Measurements from ENCODE around the gene KCNG4. TPM values are rescaled to one million over a fixed set of nuclear protein-coding genes. Genes with fewer than 3 reads are reported as not detected.

Gene KCNG4
- polyA plus RNA-seq, 1 donor from 2014 or later, result not detected

DNA sequence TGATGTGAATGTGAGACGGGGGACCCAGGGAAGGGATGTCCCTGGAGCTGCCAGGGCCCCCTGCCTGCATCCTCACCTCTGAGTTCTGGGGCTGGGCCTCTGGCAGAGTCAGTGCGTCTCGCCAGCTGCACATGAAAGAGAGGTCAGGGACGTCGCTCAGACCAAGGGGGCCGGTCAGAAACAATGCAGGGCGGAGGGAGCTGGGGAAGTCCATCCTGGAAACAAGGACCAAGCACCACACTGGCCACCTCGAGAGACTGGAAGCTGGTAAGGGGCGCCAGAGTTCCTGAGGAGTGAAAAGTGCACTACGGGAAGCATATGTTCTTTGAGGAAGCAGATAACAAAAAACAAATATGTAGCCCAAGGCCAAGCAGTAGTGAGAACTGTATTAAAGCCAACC is 55.0 kb downstream of the KCNG4 start:
- H3K36me3 ChIP-seq (ENCODE audit: insufficient read depth, low read length), result no peaks in the 10 kb centered on the region

DNA sequence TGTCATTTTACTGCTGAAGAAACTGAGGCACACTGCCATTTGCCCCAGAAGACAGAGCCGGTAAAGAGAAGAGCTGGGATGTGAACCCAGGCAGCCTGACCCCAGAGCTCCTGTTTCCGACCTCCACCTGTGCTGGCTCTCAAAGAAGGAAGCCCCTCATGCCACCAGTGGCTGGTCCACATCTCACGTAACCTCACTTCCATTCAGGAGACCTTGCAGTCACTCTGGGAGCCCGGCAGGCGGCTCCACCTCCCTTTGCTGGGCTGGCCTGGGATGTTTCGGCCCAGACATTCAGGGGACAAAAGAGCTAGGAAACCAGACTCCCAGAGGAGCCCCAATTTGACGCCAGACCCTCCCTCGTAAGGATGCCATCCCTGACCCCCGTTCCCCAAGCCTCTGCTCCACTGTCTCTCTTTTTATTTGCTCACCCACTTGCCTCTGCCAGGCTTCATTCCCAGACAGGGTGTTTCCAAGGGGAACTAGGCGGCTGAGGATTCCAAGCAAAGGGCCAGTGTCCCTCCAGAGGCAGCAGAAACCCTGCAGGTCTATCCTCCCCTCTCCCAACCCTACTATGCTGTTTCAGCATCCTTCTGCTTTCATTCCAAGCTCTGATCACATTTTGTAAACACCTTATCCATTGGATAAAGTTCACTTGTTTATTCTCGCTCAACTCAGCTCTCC is 55.8 kb downstream of the KCNG4 start:
- Histone ChIP-seq H3K4me2 (ENCODE audit: low read length) (no peak overlapping the region), H3K9me3 (ENCODE audit: low read length) (no peaks in the 10 kb centered on the region), H3K27ac (ENCODE audit: low read length) (no peak overlapping the region), H4K20me1 (ENCODE audit: insufficient read depth) (no peaks in the 10 kb centered on the region), H3K4me3 (ENCODE audit: low read length) (no peak overlapping the region), H3K9me2 (ENCODE audit: insufficient read depth, low read length) (no peaks in the 10 kb centered on the region), H3K36me3 (ENCODE audit: insufficient read depth, low read length) (no peaks in the 10 kb centered on the region), H3K79me2 (replicated peaks; ENCODE audit: insufficient read depth, low read length) (peaks cover 20% of the 10 kb centered on the region), H3K27me3 (ENCODE audit: insufficient read depth, low read depth, low read length) (no peaks in the 10 kb centered on the region), H3F3A (ENCODE audit: insufficient read depth, low read length, poor library complexity, severe bottlenecking) (no peaks in the 10 kb centered on the region), H3K9ac (ENCODE audit: low read length) (no peak overlapping the region), H2AFZ (ENCODE audit: low read depth, low read length) (no peak overlapping the region)
- no peak for TF ChIP-seq TAF1 (IDR thresholded peaks at IDR 0.05; ENCODE audit: low read depth)
- no peak for TF ChIP-seq MXI1 (conservative IDR thresholded peaks at IDR 0.05; ENCODE audit: poor library complexity, severe bottlenecking)
- TF ChIP-seq EZH2 (IDR thresholded peaks at IDR 0.05; ENCODE audit: borderline replicate concordance, insufficient read depth, low read length, poor library complexity, severe bottlenecking), result no peak
- TF ChIP-seq POLR2AphosphoS5 (IDR thresholded peaks at IDR 0.05), result no peak
- TF ChIP-seq, protein P1, sequence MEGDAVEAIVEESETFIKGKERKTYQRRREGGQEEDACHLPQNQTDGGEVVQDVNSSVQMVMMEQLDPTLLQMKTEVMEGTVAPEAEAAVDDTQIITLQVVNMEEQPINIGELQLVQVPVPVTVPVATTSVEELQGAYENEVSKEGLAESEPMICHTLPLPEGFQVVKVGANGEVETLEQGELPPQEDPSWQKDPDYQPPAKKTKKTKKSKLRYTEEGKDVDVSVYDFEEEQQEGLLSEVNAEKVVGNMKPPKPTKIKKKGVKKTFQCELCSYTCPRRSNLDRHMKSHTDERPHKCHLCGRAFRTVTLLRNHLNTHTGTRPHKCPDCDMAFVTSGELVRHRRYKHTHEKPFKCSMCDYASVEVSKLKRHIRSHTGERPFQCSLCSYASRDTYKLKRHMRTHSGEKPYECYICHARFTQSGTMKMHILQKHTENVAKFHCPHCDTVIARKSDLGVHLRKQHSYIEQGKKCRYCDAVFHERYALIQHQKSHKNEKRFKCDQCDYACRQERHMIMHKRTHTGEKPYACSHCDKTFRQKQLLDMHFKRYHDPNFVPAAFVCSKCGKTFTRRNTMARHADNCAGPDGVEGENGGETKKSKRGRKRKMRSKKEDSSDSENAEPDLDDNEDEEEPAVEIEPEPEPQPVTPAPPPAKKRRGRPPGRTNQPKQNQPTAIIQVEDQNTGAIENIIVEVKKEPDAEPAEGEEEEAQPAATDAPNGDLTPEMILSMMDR (IDR thresholded peaks at IDR 0.05; ENCODE audit: poor library complexity, severe bottlenecking), result no peak
- TF ChIP-seq, protein P2, sequence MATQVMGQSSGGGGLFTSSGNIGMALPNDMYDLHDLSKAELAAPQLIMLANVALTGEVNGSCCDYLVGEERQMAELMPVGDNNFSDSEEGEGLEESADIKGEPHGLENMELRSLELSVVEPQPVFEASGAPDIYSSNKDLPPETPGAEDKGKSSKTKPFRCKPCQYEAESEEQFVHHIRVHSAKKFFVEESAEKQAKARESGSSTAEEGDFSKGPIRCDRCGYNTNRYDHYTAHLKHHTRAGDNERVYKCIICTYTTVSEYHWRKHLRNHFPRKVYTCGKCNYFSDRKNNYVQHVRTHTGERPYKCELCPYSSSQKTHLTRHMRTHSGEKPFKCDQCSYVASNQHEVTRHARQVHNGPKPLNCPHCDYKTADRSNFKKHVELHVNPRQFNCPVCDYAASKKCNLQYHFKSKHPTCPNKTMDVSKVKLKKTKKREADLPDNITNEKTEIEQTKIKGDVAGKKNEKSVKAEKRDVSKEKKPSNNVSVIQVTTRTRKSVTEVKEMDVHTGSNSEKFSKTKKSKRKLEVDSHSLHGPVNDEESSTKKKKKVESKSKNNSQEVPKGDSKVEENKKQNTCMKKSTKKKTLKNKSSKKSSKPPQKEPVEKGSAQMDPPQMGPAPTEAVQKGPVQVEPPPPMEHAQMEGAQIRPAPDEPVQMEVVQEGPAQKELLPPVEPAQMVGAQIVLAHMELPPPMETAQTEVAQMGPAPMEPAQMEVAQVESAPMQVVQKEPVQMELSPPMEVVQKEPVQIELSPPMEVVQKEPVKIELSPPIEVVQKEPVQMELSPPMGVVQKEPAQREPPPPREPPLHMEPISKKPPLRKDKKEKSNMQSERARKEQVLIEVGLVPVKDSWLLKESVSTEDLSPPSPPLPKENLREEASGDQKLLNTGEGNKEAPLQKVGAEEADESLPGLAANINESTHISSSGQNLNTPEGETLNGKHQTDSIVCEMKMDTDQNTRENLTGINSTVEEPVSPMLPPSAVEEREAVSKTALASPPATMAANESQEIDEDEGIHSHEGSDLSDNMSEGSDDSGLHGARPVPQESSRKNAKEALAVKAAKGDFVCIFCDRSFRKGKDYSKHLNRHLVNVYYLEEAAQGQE (IDR thresholded peaks at IDR 0.05; ENCODE audit: borderline replicate concordance), result no peak
- TF ChIP-seq RAD21 (conservative IDR thresholded peaks at IDR 0.05), result no peak
- no peak for TF ChIP-seq SMC3 (conservative IDR thresholded peaks at IDR 0.05; ENCODE audit: poor library complexity)
- no peak for TF ChIP-seq EP300 (conservative IDR thresholded peaks at IDR 0.05; ENCODE audit: poor library complexity, severe bottlenecking)

More for the DNA sequence above, 55.0 kb downstream of the KCNG4 start:
- TF ChIP-seq EP300 (conservative IDR thresholded peaks at IDR 0.05; ENCODE audit: poor library complexity, severe bottlenecking), result no peak
- no peak for TF ChIP-seq MXI1 (conservative IDR thresholded peaks at IDR 0.05; ENCODE audit: poor library complexity, severe bottlenecking)
- TF ChIP-seq RAD21 (conservative IDR thresholded peaks at IDR 0.05), result no peak
- TF ChIP-seq, protein P1 (IDR thresholded peaks at IDR 0.05; ENCODE audit: poor library complexity, severe bottlenecking), result no peak
- TF ChIP-seq POLR2AphosphoS5 (IDR thresholded peaks at IDR 0.05), result no peak
- TF ChIP-seq, protein P2 (IDR thresholded peaks at IDR 0.05; ENCODE audit: borderline replicate concordance), result no peak
- no peak for TF ChIP-seq EZH2 (IDR thresholded peaks at IDR 0.05; ENCODE audit: borderline replicate concordance, insufficient read depth, low read length, poor library complexity, severe bottlenecking)
- no peak for TF ChIP-seq SMC3 (conservative IDR thresholded peaks at IDR 0.05; ENCODE audit: poor library complexity)
- no peak for TF ChIP-seq TAF1 (IDR thresholded peaks at IDR 0.05; ENCODE audit: low read depth)
- no peak overlapping the region for H3K4me3 ChIP-seq (ENCODE audit: low read length)
- H3K79me2 ChIP-seq (replicated peaks; ENCODE audit: insufficient read depth, low read length), result peaks cover 20% of the 10 kb centered on the region
- H3K27me3 ChIP-seq (ENCODE audit: insufficient read depth, low read depth, low read length), result no peaks in the 10 kb centered on the region
- H4K20me1 ChIP-seq (ENCODE audit: insufficient read depth), result no peaks in the 10 kb centered on the region
- no peaks in the 10 kb centered on the region for H3K9me2 ChIP-seq (ENCODE audit: insufficient read depth, low read length)
- H3K4me2 ChIP-seq (ENCODE audit: low read length), result no peak overlapping the region
- H3K27ac ChIP-seq (ENCODE audit: low read length), result no peak overlapping the region
- no peaks in the 10 kb centered on the region for H3K9me3 ChIP-seq (ENCODE audit: low read length)
- H3F3A ChIP-seq (ENCODE audit: insufficient read depth, low read length, poor library complexity, severe bottlenecking), result no peaks in the 10 kb centered on the region
- H3K9ac ChIP-seq (ENCODE audit: low read length), result no peak overlapping the region
- no peak overlapping the region for H2AFZ ChIP-seq (ENCODE audit: low read depth, low read length)

Measured in neural cell (in vitro differentiated cells).